Middle frontal gyrus (tissue), 1 donor: ENCODE measurements around the gene EFCAB6.

ENCODE experiments used
- DNase-seq: peaks from one replicate; pipeline ENCODE4 v3.0.0-alpha.2; 2015; ENCODE audit warnings: low spot score; ENCODE audit errors: extremely low spot score

EFCAB6 gene

DNA sequence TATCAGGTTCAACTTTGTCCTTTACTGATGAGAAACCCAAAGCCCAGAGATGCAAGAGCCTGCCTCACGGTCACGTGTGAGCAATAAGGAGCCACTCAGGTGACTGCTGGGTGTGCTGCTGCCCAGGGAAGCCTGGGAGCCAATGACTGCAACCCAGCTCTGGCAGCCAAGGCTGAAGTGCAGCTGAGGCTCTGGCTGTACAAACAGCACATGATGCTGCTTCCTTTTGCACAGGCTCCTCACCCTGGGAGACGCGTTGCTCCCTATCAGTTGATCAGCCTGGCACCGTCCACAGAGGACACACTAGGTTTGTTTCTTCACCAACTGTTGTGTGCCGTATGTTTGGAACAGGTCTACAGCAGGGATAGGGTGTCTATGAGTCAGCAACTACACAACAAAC lies 168.7 kb downstream of the EFCAB6 start:
- no peak for DNase-seq

DNA sequence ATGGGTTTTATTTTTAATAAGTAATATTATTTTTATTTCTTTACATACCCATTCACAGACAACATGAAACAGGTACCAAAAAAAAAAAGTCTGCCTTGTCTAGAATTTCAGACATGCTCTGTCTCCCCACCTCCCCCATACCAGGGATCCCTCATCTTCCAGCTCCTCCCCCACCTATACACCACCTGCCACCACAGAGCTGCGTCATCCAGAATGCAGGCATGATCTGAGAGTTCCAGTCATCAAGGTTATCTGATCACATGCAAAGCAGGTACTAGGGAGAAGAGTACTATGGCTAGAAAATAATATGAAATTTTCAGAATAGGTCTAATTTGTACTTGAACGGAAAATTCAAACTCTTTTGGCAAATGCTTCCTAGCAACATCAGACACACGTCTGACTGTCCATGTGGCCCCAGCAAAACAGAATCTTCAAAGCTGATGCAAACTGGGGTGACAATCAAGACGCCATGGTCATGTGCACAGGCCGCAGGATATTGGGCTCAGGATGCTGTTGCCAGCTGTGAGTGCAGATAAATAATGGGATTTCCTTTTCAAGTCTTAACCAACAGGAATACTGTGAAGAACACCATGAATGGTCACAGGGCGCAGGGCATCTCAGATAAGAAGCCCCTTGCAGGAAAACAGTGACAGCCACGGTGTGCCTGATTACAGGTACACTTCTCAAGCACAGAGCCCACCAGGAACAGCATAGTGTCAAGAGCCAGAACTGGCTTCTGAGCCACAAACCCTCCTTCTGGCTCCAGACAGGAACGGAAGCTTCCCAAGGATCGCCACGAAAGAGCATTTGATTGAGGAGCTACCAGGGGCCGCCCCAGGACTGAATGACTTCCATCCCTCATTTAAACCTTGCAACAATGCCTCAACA lies 169.5 kb downstream of the EFCAB6 start:
- no peak for DNase-seq

DNA sequence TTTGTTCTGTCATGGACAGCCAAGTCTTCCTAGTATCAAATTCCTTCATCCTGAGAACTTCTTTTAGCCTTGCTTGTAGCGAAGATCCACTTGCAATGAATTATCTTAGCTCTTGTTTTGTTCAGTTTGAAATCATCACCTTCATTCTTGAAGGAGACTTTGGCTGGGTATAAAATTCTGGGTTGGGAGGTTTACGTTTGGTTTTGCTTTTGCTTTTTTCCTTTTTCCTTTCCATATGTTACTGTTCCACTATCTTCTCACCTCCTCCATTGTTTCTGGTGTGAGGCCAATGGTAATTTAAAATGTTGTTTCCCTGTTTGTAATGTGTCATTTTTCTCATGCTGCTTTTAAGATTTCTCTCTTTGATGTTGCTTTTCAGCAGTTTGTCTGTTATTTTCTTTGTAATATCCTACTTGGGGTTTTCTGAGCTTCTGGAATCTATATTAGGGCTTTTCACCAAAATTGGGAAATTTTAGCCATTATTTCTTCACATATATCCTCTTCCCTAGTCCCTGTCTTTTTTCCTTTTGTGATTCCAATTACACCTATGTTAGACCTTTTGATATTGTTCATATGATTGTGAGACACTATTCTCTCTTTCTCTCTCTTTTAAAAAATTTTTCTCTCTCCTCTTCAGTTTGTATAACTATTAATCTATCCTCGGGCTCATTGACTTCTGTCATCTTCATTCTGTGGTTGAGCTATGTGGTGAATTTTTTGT lies 172.7 kb downstream of the EFCAB6 start:
- DNase-seq, result no peak

DNA sequence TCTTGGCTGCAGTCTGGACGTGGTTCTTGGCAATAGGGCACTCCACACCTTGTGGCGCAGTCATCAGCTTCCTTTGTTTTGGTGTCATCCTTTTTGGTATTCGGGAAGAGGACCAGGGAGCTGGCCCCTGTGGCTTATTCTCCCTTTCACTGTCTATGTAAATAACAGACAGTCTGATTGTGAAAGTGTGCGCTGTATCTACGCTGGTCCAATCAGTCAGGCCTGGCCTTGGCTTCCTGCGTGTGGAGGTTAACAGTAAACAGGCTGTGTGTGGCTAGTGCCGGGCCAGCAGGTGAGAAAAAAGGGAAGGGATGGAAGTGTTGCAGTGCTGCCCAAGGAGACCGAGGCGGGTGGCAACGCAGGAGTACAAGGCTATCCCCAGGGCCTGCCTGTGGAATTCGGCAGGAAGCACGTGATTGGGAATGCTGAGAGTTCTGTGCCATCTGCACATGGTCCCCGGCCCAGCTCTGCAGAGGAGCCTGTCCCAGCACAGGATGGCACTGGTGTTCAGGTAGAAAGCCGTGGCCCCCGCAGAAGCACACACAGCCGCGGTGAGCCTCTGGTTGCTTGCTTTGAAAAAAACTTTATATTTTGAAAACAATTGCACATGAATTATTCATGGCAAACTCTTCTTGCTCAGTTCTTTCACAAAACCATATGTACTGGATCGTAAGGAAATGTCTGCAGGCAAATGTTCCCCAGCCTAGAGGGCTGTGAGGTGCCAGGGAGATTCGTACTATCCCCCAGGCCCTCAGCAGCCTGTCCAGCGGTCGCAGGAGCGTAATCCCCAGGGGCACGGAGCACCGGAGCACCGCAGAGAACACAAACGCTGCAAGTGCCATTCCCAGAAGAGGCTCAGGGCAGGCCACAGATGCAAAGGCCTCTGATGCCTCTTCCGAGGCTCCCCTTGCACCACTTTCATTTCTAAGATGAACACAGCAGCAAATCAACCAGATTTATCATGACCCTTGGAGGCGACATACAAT lies 174.5 kb downstream of the EFCAB6 start:
- DNase-seq, result no peak

DNA sequence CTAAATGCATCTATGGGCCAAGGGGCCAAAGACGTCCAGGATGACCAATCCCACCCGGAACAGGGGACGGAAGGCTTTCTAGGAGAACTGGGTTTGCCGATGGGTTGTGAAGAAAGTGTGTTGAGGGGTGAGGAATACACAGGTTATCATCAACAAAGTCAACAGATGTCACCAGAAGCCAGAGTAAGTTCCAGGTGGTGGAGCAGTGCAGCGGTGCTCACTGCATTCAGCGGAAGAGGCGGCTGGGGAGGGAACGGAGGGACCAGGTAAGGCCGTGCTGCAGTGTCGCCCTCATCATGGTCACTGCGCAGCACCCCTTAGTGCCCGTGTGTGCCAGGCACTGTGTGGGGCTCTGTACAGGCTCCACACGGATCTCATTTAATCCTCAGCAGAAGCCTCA lies 176.0 kb downstream of the EFCAB6 start:
- DNase-seq, result no peak

DNA sequence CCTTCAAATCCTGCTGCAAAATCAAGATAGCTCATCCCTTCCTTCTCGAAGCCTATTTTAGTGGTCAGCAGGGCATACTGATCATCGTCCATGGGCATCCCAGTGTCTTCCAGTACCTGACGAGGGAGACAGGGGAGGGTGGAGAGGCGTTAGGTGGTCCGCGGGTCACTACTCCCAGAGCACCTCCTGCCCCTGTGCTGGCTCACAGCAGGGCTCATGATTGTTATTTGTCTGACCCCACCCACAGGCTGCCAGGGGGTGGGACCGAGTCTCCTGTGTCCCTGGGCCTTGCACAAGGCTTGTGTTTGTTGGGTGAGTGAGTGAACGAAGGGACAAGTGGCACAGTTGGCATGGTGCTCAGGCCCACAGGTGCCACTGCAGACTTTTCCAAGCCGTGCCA lies 177.0 kb downstream of the EFCAB6 start:
- DNase-seq, result no peak

DNA sequence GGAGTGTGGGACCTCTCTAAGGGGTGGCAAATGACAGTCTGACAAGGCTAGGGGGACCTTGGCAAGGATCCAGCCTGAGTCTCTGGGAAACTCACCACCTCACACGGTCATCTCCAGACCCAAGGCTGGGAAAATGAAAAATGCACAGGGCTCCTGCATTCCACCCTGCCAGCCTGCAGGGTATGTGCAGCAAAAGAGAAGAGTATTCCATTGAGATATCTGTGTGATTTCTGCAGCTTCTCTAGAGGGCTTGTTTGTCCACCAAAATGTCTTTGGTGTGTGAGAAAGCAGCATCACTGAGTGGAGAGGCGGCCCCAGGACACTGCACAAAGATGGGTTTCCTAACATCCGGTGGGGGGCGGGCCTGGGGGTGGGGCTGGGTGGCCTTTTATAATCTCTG lies 177.8 kb downstream of the EFCAB6 start:
- no peak for DNase-seq

DNA sequence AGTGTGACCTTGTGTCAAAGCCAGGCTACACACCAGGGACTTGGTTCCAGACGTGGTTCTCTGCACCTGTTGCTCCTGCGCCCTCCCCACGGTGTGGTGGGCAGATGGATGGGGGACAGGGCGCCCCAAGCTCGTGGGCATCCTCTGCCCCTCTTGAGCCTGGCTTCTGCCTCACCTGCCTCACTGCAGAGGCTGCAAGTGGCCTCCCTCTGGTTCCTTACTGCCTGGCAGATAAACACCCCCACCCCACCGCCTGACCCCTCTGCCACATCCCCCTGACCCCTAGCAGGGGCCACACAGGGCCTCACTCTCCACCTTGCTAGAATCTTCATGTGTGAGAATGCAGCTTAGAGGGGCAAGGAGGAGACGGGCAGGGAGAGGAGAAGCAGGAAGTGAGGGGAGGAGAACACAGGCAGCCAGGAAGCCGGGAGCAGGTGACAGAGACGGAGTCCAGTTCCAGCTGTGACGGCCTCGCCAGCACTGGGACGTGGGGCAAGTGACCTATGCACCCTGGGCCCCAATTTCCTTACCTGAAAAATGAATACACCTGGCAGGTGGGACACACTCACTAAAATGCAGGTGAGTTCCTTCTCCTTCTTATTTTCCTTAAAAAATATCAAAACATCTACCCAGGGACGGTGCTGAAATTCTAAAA lies 178.3 kb downstream of the EFCAB6 start:
- no peak for DNase-seq

DNA sequence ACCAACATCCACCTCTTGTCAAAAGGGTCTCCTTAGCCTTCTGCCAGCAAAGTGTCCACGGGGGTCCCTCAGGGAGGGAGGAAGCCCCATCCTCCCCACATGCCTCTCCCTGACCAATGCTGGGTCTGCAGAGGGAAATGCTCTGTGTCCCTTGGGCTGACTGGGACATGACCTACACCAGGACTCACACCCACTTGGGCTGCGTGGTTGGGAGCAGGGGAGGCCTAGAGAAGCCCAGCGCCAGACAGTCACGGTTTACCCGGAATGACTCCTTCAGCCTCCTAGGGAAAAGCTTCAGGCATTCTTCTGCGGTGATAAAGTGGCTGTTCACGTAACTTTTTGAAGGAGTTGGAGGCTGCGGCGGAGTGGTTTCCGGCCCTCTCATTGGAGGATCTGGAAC lies 180.3 kb downstream of the EFCAB6 start:
- no peak for DNase-seq

DNA sequence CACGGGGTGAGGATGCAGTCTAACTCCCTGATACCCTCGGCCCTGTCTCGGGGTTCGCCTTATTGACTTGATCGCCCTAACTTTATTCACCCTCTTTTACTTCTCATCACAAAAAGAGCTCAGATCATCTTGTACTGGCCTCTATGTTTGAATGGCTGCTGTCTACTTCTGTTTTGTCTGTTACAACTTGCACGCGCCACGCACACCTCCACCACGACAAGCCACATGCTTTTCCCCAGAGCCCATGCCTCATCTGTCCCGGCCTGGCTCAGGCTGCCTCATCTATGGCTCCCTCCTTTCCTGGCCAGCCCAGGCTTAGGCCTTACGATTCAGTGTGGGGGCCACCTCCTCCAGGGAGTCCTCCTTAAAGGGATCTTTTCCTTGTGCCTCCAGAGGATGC lies 180.9 kb downstream of the EFCAB6 start:
- no peak for DNase-seq

DNA sequence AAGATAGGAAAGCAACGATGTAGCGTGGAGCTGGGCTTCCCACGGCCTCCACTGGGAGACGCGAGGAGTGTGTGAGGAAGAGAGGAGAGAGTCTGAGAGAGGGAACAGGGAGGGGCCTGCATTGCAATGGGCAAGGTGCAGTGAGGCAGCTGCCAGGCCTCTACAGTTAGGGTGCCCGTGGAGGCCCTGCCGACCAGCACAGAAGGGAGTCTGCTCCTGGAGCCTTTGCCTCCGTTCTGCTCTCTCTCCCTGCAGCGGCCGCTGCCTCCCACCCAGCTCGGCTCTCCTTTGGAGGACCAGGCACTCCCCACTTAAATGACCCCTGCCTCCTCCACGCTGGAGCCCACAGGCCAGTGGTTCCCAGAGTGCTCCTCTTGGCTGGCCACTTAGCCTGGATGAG lies 181.7 kb downstream of the EFCAB6 start:
- DNase-seq, result no peak

DNA sequence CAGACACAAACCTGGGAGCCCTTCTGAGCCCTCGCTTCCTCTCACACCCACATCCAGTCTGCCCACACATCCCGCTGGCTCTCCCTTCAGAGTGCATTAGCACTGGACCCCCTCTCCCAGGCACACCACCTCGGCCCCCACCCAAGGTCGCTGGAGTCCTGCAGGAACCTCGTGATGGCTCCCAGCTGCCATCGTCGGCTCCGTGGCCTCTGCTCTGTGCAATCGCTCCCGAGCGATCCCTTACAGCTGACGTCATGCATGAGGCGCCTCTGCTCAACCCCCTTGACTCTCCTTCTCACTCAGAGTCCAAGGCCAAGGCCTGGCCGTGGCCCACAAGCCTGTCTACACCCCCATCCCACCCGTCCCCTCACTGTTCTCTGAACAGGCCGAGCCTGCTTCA lies 183.9 kb downstream of the EFCAB6 start:
- no peak for DNase-seq

DNA sequence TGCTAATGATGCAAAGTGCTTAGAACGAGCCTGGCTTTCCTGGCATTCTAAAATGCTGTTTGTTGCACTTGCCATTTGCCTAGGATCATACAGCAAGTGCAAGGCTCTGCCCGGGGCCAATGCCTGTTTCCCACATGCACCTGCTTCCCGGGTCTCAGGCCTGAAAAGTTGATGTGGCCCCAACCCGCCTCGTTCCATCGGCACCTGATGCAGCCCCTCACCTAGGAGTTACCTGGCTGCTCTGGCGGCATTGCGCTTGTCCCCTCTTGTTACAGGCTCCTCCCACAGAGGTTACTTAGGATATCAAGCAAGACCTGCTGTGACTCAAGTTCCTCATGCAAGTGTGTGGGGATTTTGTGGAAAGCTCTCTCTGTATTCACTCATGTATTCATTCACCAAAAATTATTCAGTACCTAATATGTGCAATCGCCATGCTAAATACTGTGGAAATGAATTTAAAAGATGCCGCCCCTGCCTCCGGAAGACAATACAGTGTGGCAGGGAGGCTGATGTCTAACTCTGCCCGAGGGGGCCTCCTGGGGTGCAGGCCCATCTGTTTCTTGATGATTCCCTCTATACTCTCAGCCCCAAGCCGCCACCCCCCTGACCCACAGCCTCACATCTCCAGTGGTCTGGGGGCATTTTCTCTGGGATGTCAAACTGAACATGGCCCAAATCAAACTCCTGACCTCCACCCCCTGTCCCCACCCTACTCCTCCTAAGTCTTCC lies 184.5 kb downstream of the EFCAB6 start:
- DNase-seq, result no peak

DNA sequence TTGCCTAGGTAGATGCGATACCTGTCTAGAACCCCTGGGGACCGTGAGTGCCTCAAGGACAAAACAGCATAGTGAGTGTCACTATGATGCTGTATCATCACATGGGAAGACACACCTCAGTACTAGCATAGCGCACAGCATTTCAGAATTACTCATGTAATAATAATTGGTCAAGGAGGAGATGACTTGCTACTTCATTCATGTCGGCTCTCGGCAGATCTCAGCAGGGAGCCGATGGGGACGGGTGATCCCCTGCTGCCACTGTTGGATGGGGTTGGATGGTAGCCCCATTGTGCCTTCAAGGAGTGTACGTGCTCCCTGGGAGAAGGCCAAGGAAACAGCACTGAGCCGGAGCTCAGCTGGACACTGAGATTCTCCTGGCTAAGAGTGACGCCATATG lies 186.9 kb downstream of the EFCAB6 start:
- no peak for DNase-seq

DNA sequence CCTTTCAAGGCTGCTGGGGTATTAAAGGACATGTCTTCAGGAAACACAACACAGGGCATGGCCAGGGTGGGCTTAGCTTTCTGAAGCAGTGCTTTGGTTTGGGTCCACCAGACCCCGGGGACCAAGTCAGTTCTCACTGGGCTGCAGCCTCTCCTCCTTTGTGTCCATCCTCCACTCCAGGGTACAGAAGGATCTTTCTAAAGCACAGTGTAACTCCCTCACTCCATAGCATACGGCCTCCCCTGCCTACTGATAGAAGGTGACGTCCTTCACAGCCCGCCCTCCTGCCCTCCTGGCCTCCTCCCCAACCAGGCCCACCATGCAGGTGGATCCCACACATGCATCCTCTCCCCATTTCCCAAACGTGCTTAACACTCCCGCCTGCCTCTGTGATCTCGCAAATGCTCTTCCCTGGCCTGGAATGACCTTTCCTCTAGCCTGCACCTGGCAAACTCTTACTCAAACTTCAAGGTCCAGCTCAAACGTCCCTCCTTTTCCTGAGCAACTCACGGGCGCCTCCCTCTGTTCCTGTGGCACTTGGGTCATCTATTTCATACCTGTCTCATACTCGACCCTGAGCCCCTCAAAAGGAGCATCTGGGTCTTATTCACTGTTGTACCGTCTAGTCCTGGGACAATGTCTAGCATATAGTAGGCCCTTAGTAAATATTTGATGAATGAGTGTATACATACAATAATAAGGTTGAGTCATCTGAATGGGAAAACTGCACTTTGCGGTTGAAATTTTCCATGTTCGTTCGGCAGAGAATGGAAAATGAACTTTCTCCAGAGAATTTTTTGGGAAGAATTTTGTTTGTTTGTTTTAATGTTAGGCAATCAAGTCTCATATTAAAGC lies 187.7 kb downstream of the EFCAB6 start:
- no peak for DNase-seq

DNA sequence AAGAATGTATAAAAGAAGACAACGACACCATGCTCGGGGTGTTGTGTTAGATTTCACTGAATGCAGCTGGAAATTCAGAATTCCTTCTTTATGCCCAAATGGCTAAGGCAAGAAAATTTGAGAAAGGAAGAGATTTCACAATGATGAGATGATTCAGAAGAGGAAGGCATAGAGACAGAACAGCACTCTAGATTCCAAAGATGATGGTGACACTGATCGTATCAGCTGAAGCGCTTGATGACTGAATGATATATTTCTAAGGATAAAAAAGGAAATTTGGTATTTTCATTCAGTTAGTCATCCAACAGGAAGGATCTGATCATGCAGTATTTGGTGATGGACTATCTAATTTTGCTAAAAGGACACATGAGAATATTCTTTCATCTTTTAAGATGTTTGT lies 189.2 kb downstream of the EFCAB6 start:
- DNase-seq, result no peak

DNA sequence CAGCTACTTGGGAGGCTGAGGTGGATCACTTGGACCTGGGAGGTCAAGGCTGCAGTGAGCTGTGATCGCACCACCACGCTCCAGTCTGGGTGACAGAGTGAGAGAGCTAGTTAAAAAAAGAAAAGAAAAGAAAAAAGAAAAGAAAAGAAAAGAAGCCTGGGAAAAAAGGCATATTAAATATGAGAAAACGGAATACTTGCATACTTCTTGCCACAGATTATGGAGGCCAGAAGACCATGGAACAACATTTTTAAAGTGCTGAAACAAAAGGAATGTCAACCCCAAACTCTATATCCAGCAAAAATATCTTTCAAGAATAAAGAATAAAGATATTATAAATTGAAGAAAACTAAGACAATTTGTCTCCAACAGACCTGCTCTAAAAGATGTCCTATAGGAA lies 191.9 kb downstream of the EFCAB6 start:
- no peak for DNase-seq

DNA sequence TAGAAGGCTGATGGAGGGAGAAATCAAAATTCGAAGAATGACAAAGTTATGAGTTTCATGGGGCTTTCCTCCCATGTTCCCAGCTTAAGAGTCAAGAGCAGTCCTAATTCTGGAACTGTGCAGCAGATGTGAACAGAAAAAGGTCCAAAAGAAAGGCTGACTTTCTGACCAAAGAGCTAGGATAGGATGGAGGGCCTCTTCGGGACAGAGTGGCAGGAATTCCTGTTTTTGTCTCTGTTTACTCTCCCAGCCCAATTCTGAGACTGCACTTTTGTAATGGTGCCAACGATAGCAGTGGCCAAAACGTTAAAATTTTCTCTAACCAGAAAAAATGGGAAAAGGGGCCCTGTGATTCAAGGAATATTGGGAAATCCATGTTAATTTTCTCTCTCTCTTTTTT lies 193.6 kb downstream of the EFCAB6 start:
- DNase-seq, result no peak

DNA sequence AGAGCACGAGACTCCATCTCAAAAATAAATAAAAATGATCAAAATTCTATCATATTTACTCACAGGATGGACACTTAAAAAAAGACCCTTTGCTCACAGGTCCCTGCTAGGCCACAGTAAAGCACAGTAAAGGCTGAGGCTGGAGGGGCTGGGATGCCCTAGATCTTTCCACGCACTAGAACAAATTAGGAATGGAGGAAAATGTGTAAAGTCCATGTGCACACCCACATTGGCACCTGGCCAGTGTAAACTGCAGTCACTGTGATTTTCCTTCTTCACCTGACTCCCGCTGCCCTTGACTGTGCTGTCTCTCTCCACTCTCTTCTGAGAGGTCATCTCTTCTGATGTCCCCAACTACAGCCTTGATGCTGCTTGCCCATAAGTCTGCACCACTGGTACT lies 195.5 kb downstream of the EFCAB6 start:
- no peak for DNase-seq

DNA sequence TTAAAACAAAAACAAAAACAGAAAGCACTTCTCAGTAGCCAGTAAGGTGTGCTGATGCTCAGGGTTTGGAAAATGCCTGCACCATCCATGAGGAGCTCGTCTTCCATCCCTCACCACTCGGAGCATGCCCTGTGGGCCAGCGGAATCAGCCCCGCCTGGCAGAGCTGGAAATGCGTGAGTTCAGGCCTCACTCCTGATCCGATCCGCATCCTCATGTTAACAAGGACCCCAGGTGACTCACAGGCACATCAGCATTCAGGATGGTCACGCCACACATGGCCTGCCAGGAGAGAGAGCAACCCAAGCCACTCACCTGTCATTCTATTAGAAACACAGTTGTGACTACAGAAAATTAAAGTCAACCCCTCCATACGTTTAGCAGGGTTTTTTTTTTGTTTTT lies 211.8 kb downstream of the EFCAB6 start:
- DNase-seq, result no peak
